HG02938 (cell line): ENCODE results near the gene UBE3C.

Experiments used
- ATAC-seq: cut with Tn5 transposase; IDR thresholded peaks from one replicate; pipeline ENCODE4 v1.9.1; 2021; ENCODE audit warnings: mild to moderate bottlenecking, moderate library complexity; ENCODE audit not compliant: unreplicated experiment

UBE3C gene

DNA sequence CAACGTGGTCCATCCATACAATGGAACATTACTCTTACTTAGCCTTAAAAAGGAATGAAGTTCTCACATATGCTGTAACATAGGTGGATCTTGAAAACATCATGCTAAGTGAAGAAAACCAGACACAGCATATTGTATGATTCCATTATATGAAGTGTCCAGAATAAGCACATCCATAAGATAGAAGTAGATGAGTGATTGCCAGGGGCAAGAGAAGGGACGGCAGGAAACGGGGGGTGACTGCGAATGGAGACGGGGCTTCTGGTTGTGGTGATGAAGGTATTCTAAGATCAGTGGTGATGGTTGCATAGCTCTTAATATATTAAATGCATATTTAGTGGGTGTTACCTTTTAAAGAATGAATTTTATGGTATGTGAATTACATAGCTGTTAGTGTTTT lies 29.8 kb downstream of the UBE3C start:
- no peak for ATAC-seq

DNA sequence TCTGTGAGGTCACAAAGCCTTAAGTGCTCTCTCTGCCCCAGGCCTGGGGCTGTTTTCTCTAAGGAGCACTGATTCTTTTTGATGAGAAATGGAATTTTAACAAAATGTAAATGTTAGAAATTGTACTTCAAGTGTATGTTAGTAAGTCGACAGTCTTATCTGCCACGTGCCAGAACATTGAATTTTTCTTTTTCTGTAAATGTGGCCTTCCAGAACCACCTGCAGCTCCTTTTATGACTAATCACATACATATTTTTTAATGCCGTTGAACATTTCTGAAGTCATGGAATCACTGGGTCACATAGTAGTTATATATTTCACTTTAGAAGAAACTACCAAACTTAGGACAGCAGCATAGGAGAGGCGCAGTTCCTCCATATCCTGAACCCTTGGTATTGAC lies 38.0 kb downstream of the UBE3C start:
- ATAC-seq, result no peak

DNA sequence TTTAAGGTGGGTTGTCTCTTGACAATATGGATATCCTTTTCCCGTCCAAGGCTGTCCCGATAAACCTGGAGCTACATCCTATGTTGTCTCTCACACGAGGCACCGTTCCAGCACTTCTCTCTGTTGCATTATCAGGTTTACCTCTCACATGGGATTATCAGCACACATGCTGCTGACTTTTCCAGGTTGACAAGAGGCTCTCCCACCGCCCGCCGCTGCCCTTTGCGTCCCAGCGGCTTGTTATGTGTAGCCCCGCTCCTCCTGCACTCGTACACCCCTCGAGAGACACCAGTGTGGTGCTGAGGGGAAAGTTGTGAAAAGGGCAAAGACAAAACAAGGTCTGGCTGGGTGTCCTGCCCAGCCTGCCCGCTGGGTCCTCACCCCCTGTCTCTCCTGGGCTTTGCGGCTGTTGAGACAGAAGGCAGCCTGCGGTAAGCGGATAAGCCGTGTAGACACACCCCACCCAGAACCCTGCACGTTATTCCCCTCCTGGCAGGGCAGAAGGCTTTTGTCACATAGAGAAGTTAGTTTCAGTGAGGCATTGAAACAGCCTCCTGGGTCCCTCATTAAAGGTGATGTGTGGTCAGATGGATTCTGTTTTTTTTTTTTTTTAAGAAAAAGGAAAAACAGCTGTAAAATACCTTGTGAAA lies 38.7 kb downstream of the UBE3C start:
- ATAC-seq, result no peak

DNA sequence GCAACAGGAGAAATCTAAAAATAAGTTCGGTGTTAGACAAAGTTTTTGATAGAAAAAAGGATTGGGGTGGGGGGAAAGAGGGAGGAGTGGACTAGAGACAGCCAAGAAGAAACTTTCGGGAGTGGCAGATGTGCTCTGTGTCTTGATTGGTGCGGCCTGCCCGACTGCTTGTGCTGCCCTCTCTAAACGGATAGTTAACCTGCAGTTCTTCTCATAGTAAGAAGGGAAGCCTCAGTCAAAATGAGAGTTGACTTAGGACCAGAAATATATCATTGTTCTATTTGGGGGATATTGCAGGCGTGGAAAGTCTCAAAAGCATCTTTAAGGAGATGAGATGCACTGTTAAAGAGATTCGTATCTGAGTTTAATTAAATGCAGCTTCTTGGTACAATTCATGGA lies 39.3 kb downstream of the UBE3C start:
- no peak for ATAC-seq

DNA sequence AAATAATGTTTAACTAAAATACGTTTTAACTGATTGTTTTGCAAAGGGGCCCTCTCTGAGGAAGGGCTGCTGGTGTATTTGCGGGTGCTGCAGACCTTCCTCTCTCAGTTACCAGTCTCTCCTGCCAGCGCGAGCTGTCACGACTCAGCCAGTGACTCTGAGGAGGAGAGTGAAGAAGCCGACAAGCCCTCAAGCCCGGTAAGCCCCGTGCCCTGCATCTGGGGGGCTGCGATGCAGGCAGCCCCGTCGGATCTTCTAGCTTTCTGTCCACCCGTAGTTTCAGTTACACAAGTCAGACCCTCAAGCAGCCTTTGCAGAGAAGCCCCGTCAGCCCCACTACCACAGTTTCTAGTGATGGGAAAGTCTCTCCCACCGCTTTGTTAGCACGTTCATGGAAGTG lies 45.1 kb downstream of the UBE3C start:
- no peak for ATAC-seq

DNA sequence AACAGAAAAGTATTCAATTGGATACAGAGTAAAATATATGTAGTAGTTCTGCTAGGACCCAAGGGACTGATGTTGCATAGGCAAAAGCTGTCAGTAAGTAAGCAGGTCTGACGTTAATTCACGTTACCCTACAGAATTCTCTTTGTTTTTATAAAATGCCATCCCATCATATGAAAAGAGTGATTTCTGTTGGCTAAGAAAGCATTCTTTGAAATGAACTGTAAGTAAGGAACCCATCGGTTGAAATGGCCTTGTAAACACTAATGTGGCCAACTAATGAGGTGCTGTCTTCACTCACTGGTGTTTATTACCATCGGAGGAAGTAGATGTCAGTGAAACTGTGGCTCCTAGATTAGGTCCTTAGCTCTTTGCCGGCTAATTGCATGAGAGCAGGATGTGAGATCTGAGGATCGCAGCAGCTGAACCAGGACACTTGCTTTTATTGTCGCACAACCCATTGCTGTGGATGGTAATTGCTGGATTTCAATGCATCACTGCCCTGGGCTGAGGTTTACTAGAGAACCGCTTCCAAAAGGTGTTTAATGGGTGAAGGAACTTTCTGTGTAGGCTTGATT lies 49.5 kb downstream of the UBE3C start:
- ATAC-seq, result no peak

DNA sequence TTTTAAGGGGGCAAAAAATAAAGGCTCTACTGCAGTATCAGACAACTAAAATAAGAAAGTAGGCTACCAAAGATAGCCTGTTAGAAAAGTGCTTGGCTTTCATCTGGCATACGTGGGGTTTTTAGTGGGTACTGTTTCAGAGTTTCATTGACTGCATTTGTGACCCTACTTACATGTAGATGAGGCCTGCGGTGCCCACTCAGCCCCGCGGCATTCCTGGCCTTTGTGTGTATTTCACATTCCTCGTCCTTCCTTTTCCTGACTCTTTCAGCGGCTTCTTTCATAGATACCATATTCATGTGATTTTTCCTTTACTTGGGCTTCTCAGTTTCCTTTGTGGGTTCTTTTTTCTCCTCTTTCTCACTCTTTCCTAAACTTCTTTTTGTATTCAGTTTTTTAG lies 50.7 kb downstream of the UBE3C start:
- no peak for ATAC-seq

DNA sequence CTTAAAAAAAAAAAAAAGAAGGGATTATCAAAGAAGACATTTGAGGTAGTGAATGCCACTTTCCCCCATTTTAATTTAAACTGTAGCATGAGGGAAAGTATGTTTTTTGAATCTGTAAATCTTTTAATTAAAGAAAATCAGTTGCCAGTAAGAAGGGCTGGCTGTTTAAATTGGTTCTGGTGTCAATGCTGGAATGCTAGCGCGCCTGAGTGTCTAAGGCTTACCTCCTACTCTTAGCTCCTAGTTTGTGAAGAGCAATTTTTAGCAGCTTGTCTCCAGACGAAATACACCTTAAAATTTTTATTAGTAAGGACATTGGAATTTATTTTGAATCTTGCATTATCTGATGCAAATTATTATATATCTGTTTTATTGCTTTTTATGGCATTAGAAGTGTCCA lies 54.1 kb downstream of the UBE3C start:
- ATAC-seq, result no peak

DNA sequence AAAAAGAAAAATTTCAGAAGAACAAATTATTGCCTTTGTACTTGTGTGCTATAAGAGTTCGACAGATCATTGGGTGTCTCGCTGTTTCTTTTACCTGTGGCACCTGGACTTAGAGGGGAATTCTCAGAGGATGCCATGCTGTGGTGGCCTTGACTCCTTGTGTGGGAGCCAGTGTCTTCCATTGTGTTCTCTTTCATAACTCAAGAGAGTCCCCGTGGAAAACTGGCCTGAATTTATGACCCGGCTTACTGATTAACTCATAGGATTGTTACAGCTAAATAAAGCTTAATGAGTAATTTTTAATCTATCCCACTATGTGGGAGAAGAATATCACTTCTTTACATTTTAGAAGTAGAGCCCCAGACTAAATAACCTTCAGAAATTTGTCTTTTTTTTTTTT lies 54.5 kb downstream of the UBE3C start:
- no peak for ATAC-seq

DNA sequence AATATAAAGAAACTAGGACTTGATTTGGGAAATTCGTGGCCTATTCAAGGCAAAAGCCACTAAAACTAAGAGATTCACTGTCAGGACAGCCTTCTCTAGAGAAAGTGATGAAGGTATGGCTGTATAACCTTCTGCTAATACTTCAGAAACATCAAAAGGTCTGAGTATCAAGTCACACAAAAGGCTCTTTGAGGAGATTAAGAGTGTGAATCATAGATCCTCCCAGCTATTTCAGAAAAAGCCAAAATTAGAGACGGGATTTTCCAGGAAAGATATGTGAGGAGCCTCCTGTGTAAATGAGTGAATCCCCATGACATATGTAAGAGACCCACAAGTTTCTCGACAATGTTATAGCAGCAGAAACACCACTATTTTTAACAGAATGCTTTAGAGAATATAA lies 56.2 kb downstream of the UBE3C start:
- no peak for ATAC-seq

DNA sequence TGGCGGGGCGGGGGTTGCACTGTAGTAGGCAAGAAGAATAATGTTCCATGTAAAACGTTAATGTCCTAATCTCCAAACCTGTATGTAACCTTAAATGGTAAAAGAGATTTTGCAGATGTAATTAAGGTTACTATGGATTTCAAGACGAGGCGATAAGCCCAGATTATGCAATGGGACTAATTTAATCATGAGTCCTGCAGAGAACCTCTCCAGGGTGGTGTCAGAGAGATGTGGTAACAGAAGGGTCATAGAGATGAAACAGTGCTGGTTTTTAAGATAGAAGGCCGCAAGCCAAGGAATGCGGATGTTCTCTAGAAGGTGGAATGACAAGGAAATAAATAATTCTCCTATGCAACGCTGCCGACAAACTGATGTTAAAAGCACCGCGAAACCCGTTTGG lies 57.1 kb downstream of the UBE3C start:
- no peak for ATAC-seq

DNA sequence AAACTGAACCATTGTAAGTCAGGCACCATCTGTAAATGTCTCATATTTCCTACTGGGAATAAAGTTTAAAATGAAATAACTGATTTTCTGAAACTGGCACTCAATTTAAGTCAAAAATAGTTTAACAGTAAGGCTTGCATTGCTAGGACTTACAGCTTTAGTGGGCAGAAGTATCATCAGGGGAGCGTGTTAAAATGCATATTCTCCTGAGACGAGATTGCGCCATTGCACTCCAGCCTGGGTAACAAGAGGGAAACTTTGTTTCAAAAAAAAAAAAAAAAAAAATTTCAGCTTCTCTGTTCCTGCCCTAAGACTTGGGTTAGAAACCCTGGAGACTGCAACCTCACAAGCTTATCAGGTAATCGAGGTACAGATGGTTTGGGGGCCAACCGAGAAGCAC lies 65.4 kb downstream of the UBE3C start:
- no peak for ATAC-seq

DNA sequence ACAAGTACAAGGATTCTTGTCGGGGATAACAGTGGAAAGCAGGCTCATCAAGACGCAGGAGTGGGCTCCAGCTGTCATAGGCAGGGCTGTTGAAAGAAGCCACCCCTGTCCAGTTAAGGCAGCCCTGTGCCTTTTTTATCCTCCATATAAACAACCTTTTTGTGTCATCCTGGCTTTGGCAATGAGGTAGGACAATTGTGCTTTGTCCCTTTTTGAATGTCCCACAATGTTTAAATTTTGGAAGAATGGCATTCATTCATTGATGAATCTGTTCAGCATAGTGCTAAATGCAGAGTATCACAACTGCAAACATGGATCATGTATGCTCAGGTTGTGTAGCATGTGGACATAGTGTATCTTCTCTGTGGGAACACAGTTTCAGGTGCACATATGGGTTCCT lies 66.7 kb downstream of the UBE3C start:
- ATAC-seq, result no peak

DNA sequence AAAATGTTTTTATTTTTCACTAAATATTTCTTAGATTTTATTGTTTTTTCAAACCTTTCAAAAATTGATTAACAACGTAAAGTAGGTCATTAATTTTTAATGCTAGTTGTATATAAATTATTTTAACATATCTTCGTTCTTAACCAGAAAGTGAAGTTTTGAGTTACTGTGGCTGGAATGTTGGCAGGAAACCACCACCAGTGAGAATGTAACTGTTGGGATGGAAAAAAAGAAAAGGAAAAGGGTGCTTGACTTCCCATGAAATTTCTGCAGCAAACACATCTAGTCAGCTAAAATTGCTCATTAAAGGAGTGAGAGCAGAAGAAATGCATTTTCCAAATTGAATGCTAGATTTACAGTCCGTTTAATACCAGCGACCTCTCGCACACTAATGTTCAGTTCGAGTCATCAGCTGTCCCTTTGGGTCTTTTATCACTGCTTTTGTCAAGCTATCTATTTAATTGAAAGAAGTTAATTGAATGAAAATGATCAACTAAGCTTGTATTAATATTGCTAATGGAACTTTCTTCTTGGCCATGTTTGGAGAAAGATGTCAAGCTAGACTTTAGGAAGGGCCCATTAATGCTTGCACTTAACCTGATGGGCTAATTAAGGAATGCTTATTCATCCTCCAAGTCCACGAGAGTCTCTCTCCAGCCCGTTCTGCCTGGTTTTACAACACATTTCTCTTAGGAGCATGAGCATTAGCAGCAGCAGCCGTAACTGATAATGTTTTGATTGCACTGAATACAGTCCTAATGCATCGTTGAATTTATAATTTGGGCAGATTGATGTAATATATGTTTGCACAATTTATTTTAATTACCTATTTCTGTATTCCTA lies 70.1 kb downstream of the UBE3C start:
- ATAC-seq, result no peak

DNA sequence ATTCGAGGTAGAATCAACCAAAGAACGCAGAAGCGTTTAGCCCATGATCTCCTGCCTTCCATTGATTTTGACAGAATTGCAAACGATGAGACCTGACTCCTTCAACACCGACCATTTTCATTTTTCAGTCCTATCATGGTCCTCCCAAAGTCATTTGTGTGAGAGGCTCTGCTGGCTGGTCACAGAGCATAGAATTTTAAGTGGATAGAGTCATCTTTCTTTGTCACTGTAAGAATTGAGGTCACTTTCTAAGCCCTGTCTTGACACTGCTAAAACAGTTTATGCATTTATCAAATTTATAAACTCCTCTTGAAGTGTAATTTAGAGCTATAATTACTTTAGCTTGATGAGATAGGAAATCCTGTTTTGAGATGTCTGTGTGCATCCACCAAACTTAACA lies 72.0 kb downstream of the UBE3C start:
- no peak for ATAC-seq

DNA sequence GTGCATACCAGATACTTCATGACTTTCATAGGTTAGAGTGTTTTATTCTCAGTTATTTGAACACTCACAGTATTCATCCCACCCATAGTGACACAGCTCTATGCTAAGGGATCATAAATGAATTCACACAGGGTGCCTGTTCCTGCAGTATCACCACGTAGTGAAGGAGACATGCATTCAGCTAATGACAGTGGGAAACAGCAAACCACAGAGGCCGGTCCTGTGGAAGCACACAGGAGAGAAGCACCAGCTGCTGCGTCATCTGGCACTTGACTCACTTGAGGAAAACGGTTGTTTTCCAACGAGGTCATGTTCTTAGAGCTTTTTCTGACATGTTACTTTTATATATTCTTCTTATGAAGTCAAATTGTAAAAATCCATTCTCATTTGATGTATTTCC lies 73.0 kb downstream of the UBE3C start:
- ATAC-seq, result no peak

DNA sequence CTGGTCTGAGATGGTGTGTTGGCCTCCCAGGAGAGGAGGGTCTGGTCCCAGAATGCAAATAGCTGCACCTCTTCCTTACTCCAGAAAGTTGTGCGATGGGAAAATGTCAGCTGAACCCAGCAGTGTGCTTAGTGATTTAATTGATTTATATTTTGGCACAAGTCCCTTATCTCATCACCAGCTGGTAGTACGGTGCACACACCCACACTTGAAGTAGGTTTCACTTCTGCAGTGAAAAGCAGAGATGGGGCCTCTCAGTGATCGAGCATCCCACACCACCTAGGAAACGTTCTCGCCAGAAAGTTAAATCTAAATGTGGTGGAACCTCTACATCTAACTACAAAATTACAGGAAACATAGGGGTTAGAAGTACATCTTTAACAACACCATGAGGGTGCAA lies 80.4 kb downstream of the UBE3C start:
- ATAC-seq, result peak; percentile 68

DNA sequence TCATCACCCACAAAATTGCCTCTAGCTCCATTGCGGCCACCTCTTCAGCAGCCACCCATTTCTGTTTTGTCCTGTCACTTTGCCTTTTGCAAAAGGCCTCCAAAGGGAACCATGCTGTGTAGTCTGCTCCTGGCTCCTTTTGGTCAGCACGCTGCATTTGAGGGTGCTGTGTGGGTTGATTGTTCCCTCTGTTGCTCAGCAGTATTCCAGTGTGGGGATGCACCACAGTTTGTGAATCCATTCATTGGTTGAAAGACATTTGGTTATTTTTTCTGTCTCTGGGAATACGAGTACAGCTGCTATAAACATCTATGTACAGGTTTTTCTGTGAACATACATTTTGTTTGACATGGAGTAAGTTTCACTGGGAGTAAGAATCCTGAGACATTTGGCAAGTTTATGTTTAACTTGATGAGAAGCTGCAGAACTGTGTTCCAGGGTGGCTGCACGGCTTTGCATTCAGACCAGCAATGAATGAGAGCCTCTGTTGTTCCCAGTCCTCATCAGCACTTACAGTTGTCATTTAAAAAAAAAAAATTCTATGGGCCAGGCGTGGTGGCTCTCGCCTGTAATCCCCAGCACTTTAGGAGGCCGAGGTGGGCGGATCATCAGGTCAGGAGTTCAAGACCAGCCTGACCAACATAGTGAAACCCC lies 82.3 kb downstream of the UBE3C start:
- ATAC-seq, result no peak

DNA sequence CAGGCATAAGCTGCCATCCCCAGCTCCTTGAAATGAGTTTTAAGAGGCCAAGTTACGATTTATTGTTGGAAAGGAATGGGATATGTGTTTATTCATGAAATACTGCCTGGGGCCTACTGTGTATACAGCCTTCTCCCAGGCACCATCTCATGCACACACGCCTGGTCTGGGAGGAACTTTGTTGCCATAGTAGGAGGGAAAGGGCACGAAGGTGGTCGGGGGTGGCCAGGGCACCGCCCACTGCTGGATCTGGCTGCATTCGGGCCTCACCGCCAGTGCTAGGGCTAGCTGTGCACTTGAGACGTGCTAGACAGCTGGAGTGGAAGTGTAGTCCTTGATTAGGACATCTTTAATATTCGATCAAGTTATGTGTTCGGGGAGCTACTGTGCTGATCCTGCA lies 84.0 kb downstream of the UBE3C start:
- ATAC-seq, result no peak

DNA sequence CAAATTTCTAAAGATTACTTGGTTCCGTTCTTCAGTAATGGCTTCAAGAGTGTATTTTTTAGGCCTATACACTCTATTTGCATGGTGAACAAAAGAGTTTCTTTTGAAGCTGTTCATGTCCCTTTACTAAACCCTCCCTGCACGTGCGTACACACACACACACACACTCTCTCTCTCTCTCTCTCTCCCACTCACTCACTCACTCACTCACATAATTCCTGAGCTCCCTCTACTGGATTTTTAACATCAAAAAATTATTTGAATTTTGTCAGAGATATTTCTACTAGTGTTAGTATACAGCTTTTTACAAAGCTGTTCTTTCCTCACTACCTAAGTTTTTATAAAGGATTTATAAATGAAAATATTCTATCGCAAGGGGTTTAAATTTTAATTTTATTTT lies 85.9 kb downstream of the UBE3C start:
- no peak for ATAC-seq

DNA sequence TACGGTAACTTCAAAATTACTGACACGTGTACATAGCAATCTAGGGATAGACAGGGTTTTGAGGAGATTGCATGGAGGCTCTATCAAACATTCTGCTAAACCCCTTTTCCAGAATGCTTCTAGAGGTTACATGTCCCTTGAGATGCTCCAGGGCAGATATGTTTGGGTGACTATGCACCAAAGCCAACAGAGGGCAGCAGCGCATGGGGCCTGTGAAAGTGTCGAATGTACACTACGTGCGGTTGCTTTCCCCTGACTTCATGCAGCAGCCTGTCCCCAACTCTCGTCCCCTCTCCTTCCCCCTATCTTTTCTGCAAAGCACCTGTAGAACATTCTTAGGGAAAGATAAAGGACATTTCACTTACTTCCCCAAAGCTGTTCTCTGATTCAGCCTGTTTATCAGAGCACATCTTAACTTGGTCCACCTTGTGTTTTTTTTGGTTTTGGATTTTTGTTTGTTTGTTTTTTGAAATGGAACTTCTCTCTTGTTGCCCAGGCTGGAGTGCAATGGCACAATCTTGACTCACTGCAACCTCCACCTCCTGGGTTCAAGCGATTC lies 90.2 kb downstream of the UBE3C start:
- ATAC-seq, result peak; percentile 54

DNA sequence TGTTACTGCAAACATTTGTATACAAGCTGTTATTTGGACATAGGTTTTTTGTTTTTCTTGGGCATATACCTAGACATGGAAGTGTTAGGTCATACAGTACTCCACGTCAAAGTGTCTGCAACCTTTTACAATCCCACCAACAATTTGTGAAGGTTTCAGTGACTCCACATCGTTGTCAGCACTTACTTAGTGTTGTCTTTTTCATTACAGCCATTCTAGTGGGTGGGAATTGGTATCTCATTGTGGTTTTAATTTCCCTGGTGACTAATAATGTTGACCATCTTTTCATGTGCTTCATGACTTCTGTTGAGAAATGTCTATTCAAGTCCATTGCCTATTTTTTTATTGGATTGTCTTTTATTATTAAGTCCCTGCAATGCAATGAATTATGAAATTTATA lies 95.0 kb downstream of the UBE3C start:
- ATAC-seq, result no peak
